Suprapubic skin (tissue), 3 donors: Measurements from ENCODE around the gene NMNAT2.

Experiments
- POLR2A ChIP-seq, 2 donors: fragments of 450-650 bp; IDR thresholded peaks; one replicate each; pipeline ENCODE4 v1.6.1; 2017; ENCODE audit warnings: antibody characterized with exemption in 2 of 2, mild to moderate bottlenecking in 2 of 2, moderate library complexity in 2 of 2
- TF ChIP-seq, protein P1 (sequence below), 2 donors: fragments of 200-600 bp in 1 of 2; fragments of 450-650 bp in 1 of 2; sonication (generic) in 1 of 2; IDR thresholded peaks; one replicate each; pipeline ENCODE4 v1.5.1; 2016 to 2019; ENCODE audit warnings: antibody characterized with exemption in 2 of 2, mild to moderate bottlenecking in 1 of 2, moderate library complexity in 1 of 2

DNA sequence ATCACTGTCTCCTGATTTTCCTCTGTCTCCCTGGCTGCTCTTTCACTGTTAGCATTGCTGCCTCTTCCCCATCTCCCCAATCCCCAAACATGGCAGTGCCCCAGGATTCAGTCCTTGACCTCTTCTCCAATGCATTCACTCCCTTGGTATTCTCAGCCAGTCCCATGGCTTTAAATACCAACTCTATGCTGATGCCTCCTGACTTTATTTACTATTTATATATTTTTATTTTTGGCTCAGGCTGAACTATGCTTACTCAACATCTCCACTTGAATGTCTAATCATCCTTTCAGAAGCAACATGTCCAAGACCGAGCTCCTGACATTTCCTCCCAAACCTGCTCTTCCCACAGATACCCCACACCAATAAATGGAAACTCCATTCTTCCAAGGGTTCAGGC lies 26.3 kb downstream of the NMNAT2 start:
- TF ChIP-seq, protein P1, sequence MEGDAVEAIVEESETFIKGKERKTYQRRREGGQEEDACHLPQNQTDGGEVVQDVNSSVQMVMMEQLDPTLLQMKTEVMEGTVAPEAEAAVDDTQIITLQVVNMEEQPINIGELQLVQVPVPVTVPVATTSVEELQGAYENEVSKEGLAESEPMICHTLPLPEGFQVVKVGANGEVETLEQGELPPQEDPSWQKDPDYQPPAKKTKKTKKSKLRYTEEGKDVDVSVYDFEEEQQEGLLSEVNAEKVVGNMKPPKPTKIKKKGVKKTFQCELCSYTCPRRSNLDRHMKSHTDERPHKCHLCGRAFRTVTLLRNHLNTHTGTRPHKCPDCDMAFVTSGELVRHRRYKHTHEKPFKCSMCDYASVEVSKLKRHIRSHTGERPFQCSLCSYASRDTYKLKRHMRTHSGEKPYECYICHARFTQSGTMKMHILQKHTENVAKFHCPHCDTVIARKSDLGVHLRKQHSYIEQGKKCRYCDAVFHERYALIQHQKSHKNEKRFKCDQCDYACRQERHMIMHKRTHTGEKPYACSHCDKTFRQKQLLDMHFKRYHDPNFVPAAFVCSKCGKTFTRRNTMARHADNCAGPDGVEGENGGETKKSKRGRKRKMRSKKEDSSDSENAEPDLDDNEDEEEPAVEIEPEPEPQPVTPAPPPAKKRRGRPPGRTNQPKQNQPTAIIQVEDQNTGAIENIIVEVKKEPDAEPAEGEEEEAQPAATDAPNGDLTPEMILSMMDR (IDR thresholded peaks at IDR 0.05) = no peak
- TF ChIP-seq POLR2A (IDR thresholded peaks at IDR 0.05) = no peak
